ENCODE measurements around the gene NQO2. TPM values are rescaled to one million over a fixed set of nuclear protein-coding genes. Genes with fewer than 3 reads are reported as not detected.

The NQO2 gene
- total and polyA plus RNA-seq, 2 donors (not counting 1 experiment from before 2014, with no cell fraction given): 12.1 to 13.5 TPM

GRCh38 chr6:3014675-3015066 lies 15.0 kb downstream of the NQO2 start:
- Histone ChIP-seq H3K4me3 (replicated peaks in 1 of 4; ENCODE audit: control extremely low read depth in 1 of 4, insufficient read depth in 1 of 4, low read depth in 3 of 4, low read length in 4 of 4) (no peak overlapping the region), H3K27me3 (ENCODE audit: control insufficient read depth, insufficient read depth, low read length) (no peaks in the 10 kb centered on the region), H2AFZ (ENCODE audit: low read length) (no peak overlapping the region), H3K27ac (ENCODE audit: insufficient read depth, low read length) (no peak overlapping the region), H3K4me2 (ENCODE audit: extremely low read depth, insufficient read depth, low read length) (no peak overlapping the region), H3K9ac (ENCODE audit: insufficient read depth, low read length) (no peak overlapping the region), H3K9me3 (ENCODE audit: control insufficient read depth, insufficient read depth, low read depth, low read length) (no peaks in the 10 kb centered on the region), H3K36me3 (ENCODE audit: control insufficient read depth, insufficient read depth, low read length) (peaks cover 10% of the 10 kb centered on the region), H3K79me2 (ENCODE audit: control insufficient read depth, insufficient read depth, low read length) (no peaks in the 10 kb centered on the region), H4K20me1 (ENCODE audit: control insufficient read depth, extremely low read depth, insufficient read depth, low read length) (no peaks in the 10 kb centered on the region), H3K4me1 (ENCODE audit: control insufficient read depth, extremely low read depth, insufficient read depth, low read length) (no peaks in the 10 kb centered on the region)
- no peak for DNase-seq (ENCODE audit: low read depth in 2 of 2)
- TF ChIP-seq EZH2 (IDR thresholded peaks at IDR 0.05; ENCODE audit: low read length, missing control alignments) (no peak), CTCF (conservative IDR thresholded peaks at IDR 0.05 in 1 of 2, IDR thresholded peaks at IDR 0.05 in 1 of 2; ENCODE audit: low read depth in 1 of 2, low read length in 2 of 2) (no peak)

GRCh38 chr6:3015144-3015543 lies 15.4 kb downstream of the NQO2 start:
- TF ChIP-seq CTCF (conservative IDR thresholded peaks at IDR 0.05 in 1 of 2, IDR thresholded peaks at IDR 0.05 in 1 of 2; ENCODE audit: low read depth in 1 of 2, low read length in 2 of 2) (no peak), EZH2 (IDR thresholded peaks at IDR 0.05; ENCODE audit: low read length, missing control alignments) (no peak)

GRCh38 chr6:3016473-3017280 lies 17.0 kb downstream of the NQO2 start:
- H2AFZ ChIP-seq (ENCODE audit: low read length): no peak overlapping the region
- no peak overlapping the region for H3K4me3 ChIP-seq (replicated peaks in 1 of 4; ENCODE audit: control extremely low read depth in 1 of 4, insufficient read depth in 1 of 4, low read depth in 3 of 4, low read length in 4 of 4)
- no peak overlapping the region for H3K4me2 ChIP-seq (ENCODE audit: extremely low read depth, insufficient read depth, low read length)
- peaks cover 10% of the 10 kb centered on the region for H3K36me3 ChIP-seq (ENCODE audit: control insufficient read depth, insufficient read depth, low read length)
- no peak for DNase-seq (ENCODE audit: low read depth in 2 of 2)
- no peak overlapping the region for H3K27ac ChIP-seq (ENCODE audit: insufficient read depth, low read length)
- H4K20me1 ChIP-seq (ENCODE audit: control insufficient read depth, extremely low read depth, insufficient read depth, low read length): no peaks in the 10 kb centered on the region
- no peaks in the 10 kb centered on the region for H3K9me3 ChIP-seq (ENCODE audit: control insufficient read depth, insufficient read depth, low read depth, low read length)
- no peaks in the 10 kb centered on the region for H3K4me1 ChIP-seq (ENCODE audit: control insufficient read depth, extremely low read depth, insufficient read depth, low read length)
- H3K9ac ChIP-seq (ENCODE audit: insufficient read depth, low read length): no peak overlapping the region
- TF ChIP-seq CTCF (conservative IDR thresholded peaks at IDR 0.05 in 1 of 2, IDR thresholded peaks at IDR 0.05 in 1 of 2; ENCODE audit: low read depth in 1 of 2, low read length in 2 of 2): no peak
- no peak for TF ChIP-seq EZH2 (IDR thresholded peaks at IDR 0.05; ENCODE audit: low read length, missing control alignments)
- no peaks in the 10 kb centered on the region for H3K27me3 ChIP-seq (ENCODE audit: control insufficient read depth, insufficient read depth, low read length)
- no peaks in the 10 kb centered on the region for H3K79me2 ChIP-seq (ENCODE audit: control insufficient read depth, insufficient read depth, low read length)

More at GRCh38 chr6:3015144-3015543, 15.4 kb downstream of the NQO2 start:
- no peaks in the 10 kb centered on the region for H3K79me2 ChIP-seq (ENCODE audit: control insufficient read depth, insufficient read depth, low read length)
- no peaks in the 10 kb centered on the region for H3K27me3 ChIP-seq (ENCODE audit: control insufficient read depth, insufficient read depth, low read length)
- no peaks in the 10 kb centered on the region for H4K20me1 ChIP-seq (ENCODE audit: control insufficient read depth, extremely low read depth, insufficient read depth, low read length)
- no peak overlapping the region for H3K4me3 ChIP-seq (replicated peaks in 1 of 4; ENCODE audit: control extremely low read depth in 1 of 4, insufficient read depth in 1 of 4, low read depth in 3 of 4, low read length in 4 of 4)
- H3K9me3 ChIP-seq (ENCODE audit: control insufficient read depth, insufficient read depth, low read depth, low read length): no peaks in the 10 kb centered on the region
- no peak overlapping the region for H3K9ac ChIP-seq (ENCODE audit: insufficient read depth, low read length)
- H3K27ac ChIP-seq (ENCODE audit: insufficient read depth, low read length): no peak overlapping the region
- DNase-seq (ENCODE audit: low read depth in 2 of 2): no peak
- H3K4me2 ChIP-seq (ENCODE audit: extremely low read depth, insufficient read depth, low read length): no peak overlapping the region
- H3K36me3 ChIP-seq (ENCODE audit: control insufficient read depth, insufficient read depth, low read length): peaks cover 10% of the 10 kb centered on the region
- H3K4me1 ChIP-seq (ENCODE audit: control insufficient read depth, extremely low read depth, insufficient read depth, low read length): no peaks in the 10 kb centered on the region
- no peak overlapping the region for H2AFZ ChIP-seq (ENCODE audit: low read length)

All from fibroblast of lung (primary cell).